WTC11 (cell line): ENCODE data around the gene CLCN6. TPM values are rescaled to one million over a fixed set of nuclear protein-coding genes. Genes with fewer than 3 reads are reported as not detected.
A peak's percentile ranks its signal among the peaks of the same experiment; 100 is the strongest.

Experiments used
- ATF3 ChIP-seq: sonication (generic); formaldehyde crosslinking; conservative IDR thresholded peaks from 2 replicates; pipeline ENCODE4 v1.8.1; 2022; ENCODE audit warnings: mild to moderate bottlenecking, missing genetic modification reagents
- CREM ChIP-seq: sonication (generic); formaldehyde crosslinking; IDR thresholded peaks from 2 replicates; pipeline ENCODE4 v1.8.1; 2022; ENCODE audit warnings: mild to moderate bottlenecking, missing genetic modification reagents, moderate library complexity
- EMX1 ChIP-seq: fragments of 250-450 bp; sonication (Bioruptor Pico); IDR thresholded peaks from 2 replicates; pipeline ENCODE4 v1.8.0; 2021; ENCODE audit warnings: mild to moderate bottlenecking
- FOXK1 ChIP-seq: sonication (generic); formaldehyde crosslinking; IDR thresholded peaks from 2 replicates; pipeline ENCODE4 v1.8.0; 2022; ENCODE audit warnings: mild to moderate bottlenecking, moderate library complexity, missing genetic modification reagents
- FOXP1 ChIP-seq: sonication (generic); formaldehyde crosslinking; IDR thresholded peaks from 2 replicates; pipeline ENCODE4 v1.8.0; 2022; ENCODE audit warnings: missing genetic modification reagents, mild to moderate bottlenecking, moderate library complexity, borderline replicate concordance
- JAZF1 ChIP-seq: fragments of 250-450 bp; sonication (Bioruptor Pico); IDR thresholded peaks from 2 replicates; pipeline ENCODE4 v1.9.0; 2021; ENCODE audit warnings: moderate library complexity, mild to moderate bottlenecking, inconsistent platforms
- KAT7 ChIP-seq: sonication (generic); formaldehyde crosslinking; IDR thresholded peaks from 2 replicates; pipeline ENCODE4 v1.8.1; 2023; ENCODE audit warnings: missing genetic modification reagents, mild to moderate bottlenecking, borderline replicate concordance
- MYBL2 ChIP-seq: sonication (generic); formaldehyde crosslinking; IDR thresholded peaks from 2 replicates; pipeline ENCODE4 v1.8.1; 2023; ENCODE audit warnings: mild to moderate bottlenecking, moderate library complexity, missing genetic modification reagents
- NFYB ChIP-seq: sonication (generic); formaldehyde crosslinking; conservative IDR thresholded peaks from 2 replicates; pipeline ENCODE4 v1.8.0; 2022; ENCODE audit warnings: low read depth, missing genetic modification reagents
- NR1H2 ChIP-seq: sonication (generic); formaldehyde crosslinking; IDR thresholded peaks from 2 replicates; pipeline ENCODE4 v1.9.0; 2021; ENCODE audit warnings: mild to moderate bottlenecking, moderate library complexity, missing genetic modification reagents
- NR2C2 ChIP-seq: sonication (generic); formaldehyde crosslinking; IDR thresholded peaks from 2 replicates; pipeline ENCODE4 v1.8.0; 2022; ENCODE audit warnings: mild to moderate bottlenecking, missing genetic modification reagents
- SMAD4 ChIP-seq: sonication (generic); formaldehyde crosslinking; IDR thresholded peaks from 2 replicates; pipeline ENCODE4 v1.8.0; 2022; ENCODE audit warnings: mild to moderate bottlenecking, missing genetic modification reagents
- TCF7 ChIP-seq: sonication (generic); formaldehyde crosslinking; IDR thresholded peaks from 2 replicates; pipeline ENCODE4 v1.8.0; 2022; ENCODE audit warnings: mild to moderate bottlenecking, low read depth, missing genetic modification reagents, moderate library complexity
- USF1 ChIP-seq: sonication (generic); formaldehyde crosslinking; IDR thresholded peaks from 2 replicates; pipeline ENCODE4 v1.8.0; 2022; ENCODE audit warnings: mild to moderate bottlenecking, missing genetic modification reagents
- ZNF219 ChIP-seq: sonication (generic); formaldehyde crosslinking; IDR thresholded peaks from 2 replicates; pipeline ENCODE4 v1.8.0; 2023; ENCODE audit warnings: missing genetic modification reagents, mild to moderate bottlenecking, borderline replicate concordance
- ZNF232 ChIP-seq: sonication (generic); formaldehyde crosslinking; IDR thresholded peaks from 2 replicates; pipeline ENCODE4 v1.8.0; 2022; ENCODE audit warnings: mild to moderate bottlenecking, missing genetic modification reagents
- ZNF396 ChIP-seq: fragments of 250-450 bp; sonication (Bioruptor Pico); IDR thresholded peaks from 2 replicates; pipeline ENCODE4 v1.8.0; 2021; ENCODE audit warnings: mild to moderate bottlenecking, moderate library complexity, borderline replicate concordance
- ZNF416 ChIP-seq: fragments of 250-450 bp; sonication (Bioruptor Pico); IDR thresholded peaks from 2 replicates; pipeline ENCODE4 v1.9.0; 2021; ENCODE audit warnings: mild to moderate bottlenecking, inconsistent platforms
- ZNF512 ChIP-seq: sonication (generic); formaldehyde crosslinking; IDR thresholded peaks from 2 replicates; pipeline ENCODE4 v1.8.1; 2022; ENCODE audit warnings: missing genetic modification reagents, borderline replicate concordance
- total RNA-seq: library from RNA; stranded (reverse); gene quantifications from 3 replicates; pipeline ENCODE4 v1.2.3, GENCODE V29; 2021
- TF ChIP-seq, protein P1 (sequence below): sonication (generic); formaldehyde crosslinking; IDR thresholded peaks from 2 replicates; pipeline ENCODE4 v1.8.1; 2022; ENCODE audit warnings: low read depth, mild to moderate bottlenecking, moderate library complexity, missing genetic modification reagents, borderline replicate concordance
- TF ChIP-seq, protein P2 (sequence below): fragments of 250-450 bp; sonication (Bioruptor Pico); IDR thresholded peaks from 2 replicates; pipeline ENCODE4 v1.8.0; 2021; ENCODE audit warnings: mild to moderate bottlenecking
- TF ChIP-seq, protein P3 (sequence below): sonication (generic); formaldehyde crosslinking; IDR thresholded peaks from 2 replicates; pipeline ENCODE4 v1.8.1; 2023; ENCODE audit warnings: mild to moderate bottlenecking, moderate library complexity, missing genetic modification reagents
- TF ChIP-seq, protein P4 (sequence below): sonication (generic); formaldehyde crosslinking; IDR thresholded peaks from 2 replicates; pipeline ENCODE4 v1.8.0; 2022; ENCODE audit warnings: mild to moderate bottlenecking, missing genetic modification reagents
- TF ChIP-seq, protein P5 (sequence below): sonication (generic); formaldehyde crosslinking; IDR thresholded peaks from 2 replicates; pipeline ENCODE4 v1.8.1; 2023; ENCODE audit warnings: mild to moderate bottlenecking, missing genetic modification reagents, moderate library complexity
- TF ChIP-seq, protein P6 (sequence below): sonication (generic); formaldehyde crosslinking; IDR thresholded peaks from 2 replicates; pipeline ENCODE4 v1.8.1; 2022; ENCODE audit warnings: mild to moderate bottlenecking, moderate library complexity, missing genetic modification reagents
- TF ChIP-seq, protein P7 (sequence below): sonication (generic); formaldehyde crosslinking; IDR thresholded peaks from 2 replicates; pipeline ENCODE4 v1.8.0; 2022; ENCODE audit warnings: mild to moderate bottlenecking, missing genetic modification reagents

Gene CLCN6
- total RNA-seq, 1 experiment from 2014 or later = 22.3 TPM

DNA sequence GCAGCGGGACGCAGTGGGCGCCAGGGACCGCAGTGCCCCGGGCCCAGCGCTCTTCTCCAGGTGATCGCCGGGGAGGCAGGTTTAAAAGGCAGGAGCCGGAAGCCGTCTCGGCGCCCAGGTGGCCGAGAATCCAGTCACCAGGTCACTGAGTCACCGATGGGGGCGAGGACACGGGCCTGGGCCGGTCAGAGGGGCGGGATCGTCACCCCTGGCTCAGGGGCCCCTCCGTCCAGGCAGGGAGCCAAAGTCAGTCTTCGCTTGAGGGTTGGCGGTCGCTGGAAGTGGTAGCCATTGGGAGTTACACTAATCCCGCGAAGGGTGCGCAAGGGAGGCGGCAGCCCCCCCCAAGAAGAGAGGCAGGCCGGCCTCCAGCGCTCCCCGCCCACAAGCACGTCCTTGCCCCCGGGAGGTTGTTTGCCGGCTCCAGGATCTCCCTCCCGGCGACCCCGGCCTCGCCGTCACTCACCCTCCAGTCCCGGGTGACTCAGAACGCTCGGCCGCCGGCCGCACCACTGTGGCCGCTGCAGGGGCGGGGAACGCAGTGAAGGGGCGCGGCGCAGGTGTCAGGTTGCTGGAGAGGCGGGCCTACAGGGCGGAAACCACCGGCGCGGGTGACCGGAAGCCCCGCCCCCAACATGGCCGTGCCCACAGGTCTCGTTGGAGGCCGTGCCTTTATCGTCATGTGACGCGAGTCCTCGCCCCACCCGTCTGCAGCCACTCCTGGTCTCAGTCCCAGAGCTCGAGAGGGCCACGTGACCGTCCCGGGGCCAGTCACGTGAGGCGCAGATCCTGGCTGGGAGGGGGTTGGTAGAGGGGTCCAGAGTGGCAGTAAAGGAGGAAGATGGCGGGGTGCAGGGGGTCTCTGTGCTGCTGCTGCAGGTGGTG is at the start of gene CLCN6, which contains the start of gene MTHFR (continued):
- TF ChIP-seq, protein P1, sequence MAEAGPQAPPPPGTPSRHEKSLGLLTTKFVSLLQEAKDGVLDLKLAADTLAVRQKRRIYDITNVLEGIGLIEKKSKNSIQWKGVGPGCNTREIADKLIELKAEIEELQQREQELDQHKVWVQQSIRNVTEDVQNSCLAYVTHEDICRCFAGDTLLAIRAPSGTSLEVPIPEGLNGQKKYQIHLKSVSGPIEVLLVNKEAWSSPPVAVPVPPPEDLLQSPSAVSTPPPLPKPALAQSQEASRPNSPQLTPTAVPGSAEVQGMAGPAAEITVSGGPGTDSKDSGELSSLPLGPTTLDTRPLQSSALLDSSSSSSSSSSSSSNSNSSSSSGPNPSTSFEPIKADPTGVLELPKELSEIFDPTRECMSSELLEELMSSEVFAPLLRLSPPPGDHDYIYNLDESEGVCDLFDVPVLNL (CRISPR knock-in tag) = no peak
- TF ChIP-seq ZNF416 (CRISPR knock-in tag) (no peak), ZNF232 (CRISPR knock-in tag) (peak; percentile 49; the same call in 1 of the 2 replicates), ZNF396 (CRISPR knock-in tag) (no peak), NR1H2 (no peak), ZNF219 (CRISPR knock-in tag) (no peak), FOXP1 (CRISPR knock-in tag) (peak; percentile 48; the same call in 1 of the 2 replicates), JAZF1 (CRISPR knock-in tag) (no peak), FOXK1 (CRISPR knock-in tag) (peak; percentile 86), KAT7 (CRISPR knock-in tag) (peak; percentile 41; the same call in 1 of the 2 replicates), EMX1 (CRISPR knock-in tag) (no peak), ZNF512 (CRISPR knock-in tag) (0 out of 2 replicates have a peak, but pooled peaks have one; percentile 39), NR2C2 (CRISPR knock-in tag) (no peak), ATF3 (CRISPR knock-in tag) (peak; percentile 24; the same call in 1 of the 2 replicates), SMAD4 (CRISPR knock-in tag) (no peak), USF1 (CRISPR knock-in tag) (peak; percentile 100), TCF7 (0 out of 2 replicates have a peak, but pooled peaks have one; percentile 22), MYBL2 (peak; percentile 72), NFYB (CRISPR knock-in tag) (peak; percentile 68), CREM (CRISPR knock-in tag) (peak; percentile 77)
- TF ChIP-seq, protein P2, sequence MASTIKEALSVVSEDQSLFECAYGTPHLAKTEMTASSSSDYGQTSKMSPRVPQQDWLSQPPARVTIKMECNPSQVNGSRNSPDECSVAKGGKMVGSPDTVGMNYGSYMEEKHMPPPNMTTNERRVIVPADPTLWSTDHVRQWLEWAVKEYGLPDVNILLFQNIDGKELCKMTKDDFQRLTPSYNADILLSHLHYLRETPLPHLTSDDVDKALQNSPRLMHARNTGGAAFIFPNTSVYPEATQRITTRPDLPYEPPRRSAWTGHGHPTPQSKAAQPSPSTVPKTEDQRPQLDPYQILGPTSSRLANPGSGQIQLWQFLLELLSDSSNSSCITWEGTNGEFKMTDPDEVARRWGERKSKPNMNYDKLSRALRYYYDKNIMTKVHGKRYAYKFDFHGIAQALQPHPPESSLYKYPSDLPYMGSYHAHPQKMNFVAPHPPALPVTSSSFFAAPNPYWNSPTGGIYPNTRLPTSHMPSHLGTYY = no peak
- TF ChIP-seq, protein P3, sequence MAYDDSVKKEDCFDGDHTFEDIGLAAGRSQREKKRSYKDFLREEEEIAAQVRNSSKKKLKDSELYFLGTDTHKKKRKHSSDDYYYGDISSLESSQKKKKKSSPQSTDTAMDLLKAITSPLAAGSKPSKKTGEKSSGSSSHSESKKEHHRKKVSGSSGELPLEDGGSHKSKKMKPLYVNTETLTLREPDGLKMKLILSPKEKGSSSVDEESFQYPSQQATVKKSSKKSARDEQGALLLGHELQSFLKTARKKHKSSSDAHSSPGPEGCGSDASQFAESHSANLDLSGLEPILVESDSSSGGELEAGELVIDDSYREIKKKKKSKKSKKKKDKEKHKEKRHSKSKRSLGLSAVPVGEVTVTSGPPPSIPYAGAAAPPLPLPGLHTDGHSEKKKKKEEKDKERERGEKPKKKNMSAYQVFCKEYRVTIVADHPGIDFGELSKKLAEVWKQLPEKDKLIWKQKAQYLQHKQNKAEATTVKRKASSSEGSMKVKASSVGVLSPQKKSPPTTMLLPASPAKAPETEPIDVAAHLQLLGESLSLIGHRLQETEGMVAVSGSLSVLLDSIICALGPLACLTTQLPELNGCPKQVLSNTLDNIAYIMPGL (CRISPR knock-in tag) = peak; percentile 25; the same call in 1 of the 2 replicates
- TF ChIP-seq, protein P4, sequence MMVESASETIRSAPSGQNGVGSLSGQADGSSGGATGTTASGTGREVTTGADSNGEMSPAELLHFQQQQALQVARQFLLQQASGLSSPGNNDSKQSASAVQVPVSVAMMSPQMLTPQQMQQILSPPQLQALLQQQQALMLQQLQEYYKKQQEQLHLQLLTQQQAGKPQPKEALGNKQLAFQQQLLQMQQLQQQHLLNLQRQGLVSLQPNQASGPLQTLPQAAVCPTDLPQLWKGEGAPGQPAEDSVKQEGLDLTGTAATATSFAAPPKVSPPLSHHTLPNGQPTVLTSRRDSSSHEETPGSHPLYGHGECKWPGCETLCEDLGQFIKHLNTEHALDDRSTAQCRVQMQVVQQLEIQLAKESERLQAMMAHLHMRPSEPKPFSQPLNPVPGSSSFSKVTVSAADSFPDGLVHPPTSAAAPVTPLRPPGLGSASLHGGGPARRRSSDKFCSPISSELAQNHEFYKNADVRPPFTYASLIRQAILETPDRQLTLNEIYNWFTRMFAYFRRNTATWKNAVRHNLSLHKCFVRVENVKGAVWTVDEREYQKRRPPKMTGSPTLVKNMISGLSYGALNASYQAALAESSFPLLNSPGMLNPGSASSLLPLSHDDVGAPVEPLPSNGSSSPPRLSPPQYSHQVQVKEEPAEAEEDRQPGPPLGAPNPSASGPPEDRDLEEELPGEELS (CRISPR knock-in tag) = peak; percentile 22; the same call in 1 of the 2 replicates
- TF ChIP-seq, protein P5, sequence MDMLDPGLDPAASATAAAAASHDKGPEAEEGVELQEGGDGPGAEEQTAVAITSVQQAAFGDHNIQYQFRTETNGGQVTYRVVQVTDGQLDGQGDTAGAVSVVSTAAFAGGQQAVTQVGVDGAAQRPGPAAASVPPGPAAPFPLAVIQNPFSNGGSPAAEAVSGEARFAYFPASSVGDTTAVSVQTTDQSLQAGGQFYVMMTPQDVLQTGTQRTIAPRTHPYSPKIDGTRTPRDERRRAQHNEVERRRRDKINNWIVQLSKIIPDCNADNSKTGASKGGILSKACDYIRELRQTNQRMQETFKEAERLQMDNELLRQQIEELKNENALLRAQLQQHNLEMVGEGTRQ = peak; percentile 100
- TF ChIP-seq, protein P6, sequence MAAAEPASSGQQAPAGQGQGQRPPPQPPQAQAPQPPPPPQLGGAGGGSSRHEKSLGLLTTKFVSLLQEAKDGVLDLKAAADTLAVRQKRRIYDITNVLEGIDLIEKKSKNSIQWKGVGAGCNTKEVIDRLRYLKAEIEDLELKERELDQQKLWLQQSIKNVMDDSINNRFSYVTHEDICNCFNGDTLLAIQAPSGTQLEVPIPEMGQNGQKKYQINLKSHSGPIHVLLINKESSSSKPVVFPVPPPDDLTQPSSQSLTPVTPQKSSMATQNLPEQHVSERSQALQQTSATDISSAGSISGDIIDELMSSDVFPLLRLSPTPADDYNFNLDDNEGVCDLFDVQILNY (CRISPR knock-in tag) = no peak
- TF ChIP-seq, protein P7, sequence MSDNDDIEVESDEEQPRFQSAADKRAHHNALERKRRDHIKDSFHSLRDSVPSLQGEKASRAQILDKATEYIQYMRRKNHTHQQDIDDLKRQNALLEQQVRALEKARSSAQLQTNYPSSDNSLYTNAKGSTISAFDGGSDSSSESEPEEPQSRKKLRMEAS (CRISPR knock-in tag) = peak; percentile 85
